Heart left ventricle (tissue), 16 donors: Measurements from ENCODE around the gene MANEA. TPM values are rescaled to one million over a fixed set of nuclear protein-coding genes. Genes with fewer than 3 reads are reported as not detected.
"Not testable (repeated sequence)": the region's sequence is repeated elsewhere in the genome, so short reads cannot be mapped to it uniquely, and the experiment has no call there.

ENCODE experiments used
- ATAC-seq, 4 donors: fragments of 200-7000 bp; cut with Tn5 transposase; one replicate each; pipeline ENCODE4 v1.9.1; 2020 to 2022; ENCODE audit warnings: moderate library complexity in 4 of 4, mild to moderate bottlenecking in 3 of 4, moderate number of reproducible peaks in 1 of 4
- DNase-seq, 5 donors: peaks; one replicate each; pipeline ENCODE4 v3.0.0-alpha.2; 2020
- H3K27ac ChIP-seq, 12 donors: fragments of 200-600 bp; sonication (generic) in 4 of 12; one replicate each; pipeline versions ENCODE4 v1.5.0 to v1.8.0; 2016 to 2022; ENCODE audit warnings: mild to moderate bottlenecking in 2 of 12
- H3K27me3 ChIP-seq, 9 donors: fragments of 200-600 bp; sonication (generic) in 2 of 9; one replicate each; pipeline versions ENCODE4 v1.5.1 to v1.8.0; 2016 to 2022; ENCODE audit warnings: mild to moderate bottlenecking in 3 of 9
- H3K36me3 ChIP-seq, 9 donors: fragments of 200-600 bp; sonication (generic) in 2 of 9; one replicate each; pipeline versions ENCODE4 v1.5.0 to v1.8.0; 2018 to 2022; ENCODE audit warnings: mild to moderate bottlenecking in 2 of 9
- H3K4me1 ChIP-seq, 12 donors: fragments of 200-600 bp; sonication (generic) in 4 of 12; one replicate each; pipeline versions ENCODE4 v1.5.0 to v1.8.0; 2016 to 2022; ENCODE audit warnings: mild to moderate bottlenecking in 3 of 12
- H3K4me3 ChIP-seq, 12 donors: fragments of 200-600 bp; sonication (generic) in 4 of 12; one replicate each; pipeline versions ENCODE4 v1.5.0 to v1.8.0; 2017 to 2022; ENCODE audit warnings: mild to moderate bottlenecking in 9 of 12, moderate library complexity in 4 of 12
- H3K9me3 ChIP-seq, 12 donors: fragments of 200-600 bp; sonication (generic) in 4 of 12; one replicate each; pipeline versions ENCODE4 v1.5.0 to v1.8.0; 2016 to 2022; ENCODE audit warnings: mild to moderate bottlenecking in 1 of 12
- POLR2A ChIP-seq, 2 donors: fragments of 450-650 bp; IDR thresholded peaks; one replicate each; pipeline ENCODE4 v1.6.1; 2017; ENCODE audit warnings: antibody characterized with exemption in 2 of 2, mild to moderate bottlenecking in 2 of 2, moderate library complexity in 2 of 2
- WGBS, 4 donors: extraction: QIAGEN DNeasy Blood & Tissue Kit in 2 of 4; methylation state at CpG; one replicate each; pipeline versions ENCODE4 v1.1.5 to v1.1.7; 2013 to 2018; 5-methylcytosine and 5-hydroxymethylcytosine counted together
- intact Hi-C, 10 donors: fragments of 100-400 bp; cut with DNase I; formaldehyde crosslinking; loops; one replicate each; pipeline versions ENCODE4 v1.11.1 to v1.14.2; 2022
- polyA plus RNA-seq, 2 donors: library from polyadenylated mRNA; stranded (reverse); fragments of 200-250 nt; gene quantifications; one replicate each; pipeline ENCODE4 v1.2.3, GENCODE V29; 2013
- total RNA-seq, 9 donors: library from RNA; depleted of rRNA in 2 of 9; stranded (reverse); fragments of >200 nt in 2 of 9; fragmentation: NEBNext Ultra II Directional in 3 of 9; extraction: Animal tissue kit (Norgen Biotek cat#: 25700) in 3 of 9; gene quantifications; one replicate each; pipeline versions ENCODE4 v1.1.0 to v1.2.4, GENCODE V29; 2016 to 2023
- TF ChIP-seq, protein P1 (sequence below), 12 donors: fragments of 200-600 bp; sonication (generic) in 4 of 12; IDR thresholded peaks; one replicate each; pipeline versions ENCODE4 v1.5.0 to v1.8.0; 2018 to 2022; ENCODE audit warnings: antibody characterized with exemption in 12 of 12, mild to moderate bottlenecking in 5 of 12
- donor health status: ischemic (EF 13 %, LVEDD 7.1; RV severe dilation, severe dysfunction).
- donor health status: healthy with polysubstance abuse.
- donor health status: DM: no; HTN: yes; CAD: no.
- donor health status: DM: no; HTN: no; CAD: no.
- donor health status: ischemic (EF 25% LVEDD 6.9; RV normal size, moderate dysfunction).
- donor health status: ischemic (EF 25% LVEDD 5.7; RV mildly dilated, moderate dysfunction).
- donor health status: healthy.
- donor health status: DM: yes; HTN: yes; CAD: no.
- donor health status: ischemic (EF 35%, LVEDD 5.7; RV mildly dilated, moderate dysfunction).
- donor health status: nonischemic (EF 11% LVEDD 7.7; RV severe dilation, severe dysfunction).
- donor health status: DM: yes; HTN: yes; CAD: no.
- donor health status: PGD.
- donor health status: ischemic (EF 29% LVEDD 5.4; RV normal size, mild dysfunction).
- donor health status: nonischemic (EF 23%, LVEDD 6.1; RV moderate dilation, normal function).

The MANEA gene
- total and polyA plus RNA-seq, 11 donors, result 2.4 to 8.7 (median 5.6) TPM

DNA sequence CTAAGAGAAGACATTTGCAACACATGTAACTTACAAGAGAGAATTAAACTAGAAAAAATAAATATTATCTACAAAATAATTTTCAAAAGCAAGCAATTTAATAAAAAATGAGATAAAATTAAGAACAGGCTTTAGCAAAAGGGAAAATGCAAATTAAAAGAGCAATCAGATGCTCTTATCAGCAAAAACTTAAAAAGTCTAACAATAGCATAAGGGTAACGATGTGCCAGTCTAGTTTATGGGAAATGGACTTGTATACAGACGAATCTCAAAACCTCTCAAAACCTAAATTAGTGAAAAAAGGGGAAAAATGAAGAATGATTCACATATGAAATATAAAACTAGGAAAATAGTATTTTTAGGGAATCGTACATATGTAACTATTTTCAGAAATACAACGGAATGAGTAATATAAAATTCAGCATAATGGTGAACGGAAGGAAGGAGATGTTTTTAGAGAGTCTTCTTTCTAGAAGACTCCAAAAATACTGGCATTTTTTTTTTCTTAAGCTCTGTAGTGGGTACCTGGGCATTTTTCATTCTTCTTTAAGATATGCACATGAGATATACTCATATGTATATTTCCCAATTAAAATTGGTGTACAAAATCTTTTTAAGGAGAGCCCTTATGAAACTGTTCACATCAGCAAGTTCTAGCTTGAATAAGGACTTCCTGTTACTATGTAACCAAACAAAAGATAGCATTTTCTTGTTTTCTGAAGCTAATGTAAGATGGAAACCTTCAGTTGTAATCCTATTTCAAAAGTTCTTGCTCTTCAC lies 927 bp upstream of the MANEA start:
- Histone ChIP-seq H3K36me3 (no peaks in the 10 kb centered on the region), H3K27me3 (no peaks in the 10 kb centered on the region), H3K4me3 (peak overlapping the region; percentile 61 to 90 (median 78)), H3K4me1 (peaks cover 0 to 42% (median 15%) of the 10 kb centered on the region in 12 donors), H3K27ac (peak overlapping the region; percentile 70 to 96 (median 88)), H3K9me3 (no peaks in the 10 kb centered on the region)
- WGBS, 4 donors, result 9 to 20% (median 17%) methylated on average over 5 of the region's 5 CpGs
- ATAC-seq (peak in 3 of 4 donors; percentile 25 to 35 (median 27)), DNase-seq (no peak)
- intact Hi-C loops, result loop anchor here in 2 of 10 donors (2.0 to 10.0 kb wide), 2 partner anchors 32 to 948 kb away; partner anchors contain the start of gene UFL1 (in 1 of the 2)
- TF ChIP-seq POLR2A (IDR thresholded peaks at IDR 0.05), result no peak
- TF ChIP-seq, protein P1, sequence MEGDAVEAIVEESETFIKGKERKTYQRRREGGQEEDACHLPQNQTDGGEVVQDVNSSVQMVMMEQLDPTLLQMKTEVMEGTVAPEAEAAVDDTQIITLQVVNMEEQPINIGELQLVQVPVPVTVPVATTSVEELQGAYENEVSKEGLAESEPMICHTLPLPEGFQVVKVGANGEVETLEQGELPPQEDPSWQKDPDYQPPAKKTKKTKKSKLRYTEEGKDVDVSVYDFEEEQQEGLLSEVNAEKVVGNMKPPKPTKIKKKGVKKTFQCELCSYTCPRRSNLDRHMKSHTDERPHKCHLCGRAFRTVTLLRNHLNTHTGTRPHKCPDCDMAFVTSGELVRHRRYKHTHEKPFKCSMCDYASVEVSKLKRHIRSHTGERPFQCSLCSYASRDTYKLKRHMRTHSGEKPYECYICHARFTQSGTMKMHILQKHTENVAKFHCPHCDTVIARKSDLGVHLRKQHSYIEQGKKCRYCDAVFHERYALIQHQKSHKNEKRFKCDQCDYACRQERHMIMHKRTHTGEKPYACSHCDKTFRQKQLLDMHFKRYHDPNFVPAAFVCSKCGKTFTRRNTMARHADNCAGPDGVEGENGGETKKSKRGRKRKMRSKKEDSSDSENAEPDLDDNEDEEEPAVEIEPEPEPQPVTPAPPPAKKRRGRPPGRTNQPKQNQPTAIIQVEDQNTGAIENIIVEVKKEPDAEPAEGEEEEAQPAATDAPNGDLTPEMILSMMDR (IDR thresholded peaks at IDR 0.05), result no peak

DNA sequence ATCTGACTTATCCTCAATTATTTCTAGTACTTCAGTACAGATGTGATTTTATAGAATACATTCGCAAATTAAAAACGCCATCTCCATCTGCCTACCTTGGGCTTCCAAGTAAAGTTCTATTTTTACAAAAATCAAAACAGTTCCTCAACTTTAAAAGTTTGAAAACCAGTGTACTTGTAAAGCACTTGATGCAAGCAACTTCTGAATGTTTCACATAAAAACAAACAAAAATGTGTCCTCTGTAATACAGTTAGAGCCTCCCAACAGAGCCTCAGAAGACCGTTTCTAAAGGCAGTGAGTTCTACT lies 384 bp upstream of the MANEA start:
- intact Hi-C loops, result loop anchor here in 2 of 10 donors (2.0 to 10.0 kb wide), 2 partner anchors 32 to 948 kb away; partner anchors contain the start of gene UFL1 (in 1 of the 2)
- DNase-seq (no peak), ATAC-seq (no peak)
- Histone ChIP-seq H3K27me3 (no peaks in the 10 kb centered on the region), H3K36me3 (no peaks in the 10 kb centered on the region), H3K4me1 (peaks cover 0 to 42% (median 15%) of the 10 kb centered on the region in 12 donors), H3K4me3 (peak overlapping the region; percentile 61 to 90 (median 78)), H3K27ac (peak overlapping the region; percentile 70 to 96 (median 88)), H3K9me3 (no peaks in the 10 kb centered on the region)
- TF ChIP-seq, protein P1 (IDR thresholded peaks at IDR 0.05), result no peak
- TF ChIP-seq POLR2A (IDR thresholded peaks at IDR 0.05), result no peak
- WGBS, 4 donors, result 0 to 1% (median 0%) methylated on average over 3 of the region's 3 CpGs

- no peaks in the 10 kb centered on the region for H3K36me3 ChIP-seq
- DNase-seq (no peak), ATAC-seq (peak in 3 of 4 donors; percentile 16 to 51 (median 21))
- WGBS, 4 donors, result 4 to 15% (median 6%) methylated on average over 10 of the region's 10 CpGs
- peak overlapping the region; percentile 70 to 96 (median 88) for H3K27ac ChIP-seq
- H3K9me3 ChIP-seq, result no peaks in the 10 kb centered on the region
- H3K4me3 ChIP-seq, result peak overlapping the region; percentile 61 to 90 (median 78)
- intact Hi-C loops, result loop anchor here in 1 of 10 donors (10.0 kb wide), 1 partner anchor 947 kb away; the partner anchor contains the start of gene UFL1
- peaks cover 0 to 38% (median 15%) of the 10 kb centered on the region in 12 donors for H3K4me1 ChIP-seq
- no peaks in the 10 kb centered on the region for H3K27me3 ChIP-seq
- no peak for TF ChIP-seq POLR2A (IDR thresholded peaks at IDR 0.05)
- TF ChIP-seq, protein P1 (IDR thresholded peaks at IDR 0.05), result no peak
These were observed 723 bp downstream of the MANEA start for GRCh38 chr6:95578106-95578410.

- intact Hi-C loops, result no loop called here
- TF ChIP-seq POLR2A (IDR thresholded peaks at IDR 0.05), result no peak
- TF ChIP-seq, protein P1 (IDR thresholded peaks at IDR 0.05), result no peak
- ATAC-seq, result no peak
- no peaks in the 10 kb centered on the region for H3K36me3 ChIP-seq
- no peak for DNase-seq
- peaks cover 0 to 18% (median 5%) of the 10 kb centered on the region in 12 donors for H3K4me1 ChIP-seq
- H3K27ac ChIP-seq, result no peak overlapping the region
- H3K4me3 ChIP-seq, result no peak overlapping the region
- peaks cover 0 to 22% (median 13%) of the 10 kb centered on the region in 12 donors for H3K9me3 ChIP-seq
- no peaks in the 10 kb centered on the region for H3K27me3 ChIP-seq
These were observed 3.7 kb downstream of the MANEA start for GRCh38 chr6:95581073-95581472.

DNA sequence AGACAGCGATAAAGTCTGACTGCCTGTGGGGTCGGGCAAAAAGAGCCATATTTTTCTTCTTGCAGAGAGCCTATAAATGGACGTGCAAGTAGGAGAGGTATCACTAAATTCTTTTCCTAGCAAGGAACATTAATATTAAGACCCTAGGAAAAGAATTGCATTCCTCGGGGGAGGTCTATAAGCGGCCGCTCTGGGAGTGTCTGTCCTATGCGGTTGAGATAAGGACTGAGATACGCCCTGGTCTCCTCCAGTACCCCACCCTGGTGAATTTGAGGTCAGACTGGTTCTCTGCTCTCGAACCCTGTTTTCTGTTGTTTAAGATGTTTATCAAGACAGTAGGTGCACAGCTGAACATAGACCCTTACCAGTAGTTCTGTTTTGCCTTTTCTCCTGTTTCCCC lies 6.9 kb downstream of the MANEA start:
- 89 to 96% (median 96%) methylated on average over 9 of the region's 9 CpGs for WGBS, 4 donors
- H3K4me1 ChIP-seq, DNase-seq, H3K27ac ChIP-seq, ATAC-seq, H3K36me3 ChIP-seq, H3K4me3 ChIP-seq, H3K27me3 ChIP-seq, intact Hi-C loops: not testable (repeated sequence)
- peaks cover 0 to 22% (median 13%) of the 10 kb centered on the region in 12 donors for H3K9me3 ChIP-seq
